GM10266 (cell line): Measurements from ENCODE around the gene ABCC2.

Source experiments
- DNase-seq: peaks from one replicate; pipeline ENCODE4 v3.0.0; 2012; ENCODE audit errors: extremely low spot score
- CTCF ChIP-seq: IDR thresholded peaks from 2 replicates; pipeline ENCODE4 v1.5.1; 2012; ENCODE audit warnings: mild to moderate bottlenecking, low read depth; ENCODE audit not compliant: control insufficient read depth, insufficient read depth; ENCODE audit errors: missing control alignments

ABCC2 gene

GRCh38 chr10:99796928-99797327, 14.5 kb downstream of the ABCC2 start:
- DNase-seq: no peak
- no peak for TF ChIP-seq CTCF

GRCh38 chr10:99798031-99798430, 15.6 kb downstream of the ABCC2 start:
- no peak for DNase-seq
- no peak for TF ChIP-seq CTCF

GRCh38 chr10:99798920-99799319, 16.5 kb downstream of the ABCC2 start:
- no peak for DNase-seq
- no peak for TF ChIP-seq CTCF

DNA sequence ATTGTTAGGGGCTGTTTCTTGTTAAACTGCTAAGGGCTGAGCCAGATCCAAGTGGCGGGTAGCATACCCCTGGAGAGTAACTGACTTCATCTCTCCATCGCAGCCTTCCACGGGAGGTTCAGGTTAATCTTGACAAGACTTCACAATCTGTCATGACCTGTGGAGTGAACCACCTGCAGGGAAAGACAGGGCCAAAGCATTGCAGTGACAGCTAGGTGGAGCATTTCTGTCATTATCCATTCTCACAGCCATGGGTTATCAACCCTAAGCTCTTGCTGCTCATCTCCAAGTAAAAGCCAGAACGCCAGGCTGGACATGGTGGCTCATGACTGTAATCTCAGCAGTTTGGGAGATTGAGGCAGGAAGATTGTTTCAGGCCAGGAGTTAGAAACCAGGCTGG, 17.2 kb downstream of the ABCC2 start:
- DNase-seq: no peak
- no peak for TF ChIP-seq CTCF

DNA sequence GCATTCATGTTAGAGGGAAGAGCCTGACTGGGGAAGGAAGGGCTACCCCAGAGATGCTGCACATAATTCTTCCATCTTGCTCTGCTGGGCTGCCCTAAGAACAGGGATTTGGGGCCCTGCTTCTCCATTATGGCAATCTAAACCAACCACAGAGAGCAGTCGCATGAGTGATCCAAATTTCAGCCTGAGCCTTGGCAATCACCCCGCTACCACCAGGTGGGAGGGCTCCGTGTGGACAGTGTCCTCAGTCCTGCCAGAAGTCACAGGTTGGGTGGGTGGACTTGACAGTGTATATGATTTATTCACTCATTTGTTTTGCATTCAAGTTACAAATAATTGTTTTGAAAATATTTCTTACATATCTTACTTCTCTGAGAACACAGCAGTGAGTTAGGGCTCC, 22.0 kb downstream of the ABCC2 start:
- DNase-seq: no peak
- no peak for TF ChIP-seq CTCF

- no peak for DNase-seq
- no peak for TF ChIP-seq CTCF
These were observed 22.8 kb downstream of the ABCC2 start for GRCh38 chr10:99805190-99805589.

DNA sequence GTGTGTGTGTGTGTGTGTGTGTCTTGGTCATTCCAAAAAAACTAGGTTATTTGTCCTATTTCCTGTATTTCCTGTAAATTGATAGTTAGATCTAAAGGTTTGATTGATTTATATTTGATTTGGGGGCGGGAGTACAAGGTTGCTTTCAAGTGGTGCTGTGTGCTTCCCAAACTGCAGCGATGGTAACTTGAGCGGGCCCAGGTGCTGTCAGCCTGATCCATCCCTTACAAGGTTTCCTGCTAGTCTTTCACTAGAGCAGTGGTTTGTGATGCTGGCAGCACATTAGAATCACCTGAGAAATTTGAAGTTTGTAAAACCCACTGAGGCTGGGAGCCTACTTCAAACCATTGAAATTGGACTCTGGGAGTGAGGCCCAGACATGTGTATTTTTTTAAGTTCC, 23.7 kb downstream of the ABCC2 start:
- no peak for DNase-seq
- TF ChIP-seq CTCF: no peak
